Activated naive CD8-positive, alpha-beta T cell treated with anti-CD3 and anti-CD28 coated beads for 36 hours (primary cell): ENCODE results near the gene SLC17A7. TPM values are rescaled to one million over a fixed set of nuclear protein-coding genes. Genes with fewer than 3 reads are reported as not detected.
"Not testable (repeated sequence)": the region's sequence is repeated elsewhere in the genome, so short reads cannot be mapped to it uniquely, and the experiment has no call there.

Source experiments
- DNase-seq: peaks from one replicate; pipeline ENCODE4 v3.0.0; 2021
- H3K27ac Mint-ChIP-seq: one replicate; pipeline ENCODE4 v1.8.0; 2022; ENCODE audit warnings: mild to moderate bottlenecking, moderate library complexity, mixed read lengths
- H3K27me3 Mint-ChIP-seq: one replicate; pipeline ENCODE4 v1.8.0; 2022; ENCODE audit warnings: mild to moderate bottlenecking, mixed read lengths
- H3K36me3 Mint-ChIP-seq: one replicate; pipeline ENCODE4 v1.8.0; 2021; ENCODE audit warnings: mild to moderate bottlenecking, mixed read lengths
- H3K4me1 Mint-ChIP-seq: one replicate; pipeline ENCODE4 v1.8.0; 2021; ENCODE audit warnings: mixed read lengths
- H3K4me3 Mint-ChIP-seq: one replicate; pipeline ENCODE4 v1.8.0; 2022; ENCODE audit warnings: mild to moderate bottlenecking, moderate library complexity, mixed read lengths
- H3K9me3 Mint-ChIP-seq: one replicate; pipeline ENCODE4 v1.8.0; 2022; ENCODE audit warnings: mixed read lengths
- total RNA-seq, 2 experiments: library from RNA; stranded (reverse); gene quantifications; one replicate each; pipeline ENCODE4 v1.2.3, GENCODE V29; 2021

The SLC17A7 gene
- total RNA-seq, 2 experiments from 2014 or later = not detected

GRCh38 chr19:49475191-49475917 lies 34.0 kb upstream of the SLC17A7 start:
- H3K9me3 Mint-ChIP-seq = no peaks in the 10 kb centered on the region
- no peaks in the 10 kb centered on the region for H3K27me3 Mint-ChIP-seq
- peak overlapping the region; percentile 98 for H3K4me3 Mint-ChIP-seq
- H3K27ac Mint-ChIP-seq = peak overlapping the region; percentile 95
- peaks cover 43% of the 10 kb centered on the region for H3K4me1 Mint-ChIP-seq
- peaks cover 35% of the 10 kb centered on the region for H3K36me3 Mint-ChIP-seq
- peak; percentile 48 for DNase-seq

- DNase-seq = no peak
- no peaks in the 10 kb centered on the region for H3K27me3 Mint-ChIP-seq
- peaks cover 31% of the 10 kb centered on the region for H3K36me3 Mint-ChIP-seq
- H3K9me3 Mint-ChIP-seq = no peaks in the 10 kb centered on the region
- H3K4me1 Mint-ChIP-seq = peaks cover 51% of the 10 kb centered on the region
- H3K4me3 Mint-ChIP-seq = peak overlapping the region; percentile 98
- H3K27ac Mint-ChIP-seq = peak overlapping the region; percentile 95
Measured at GRCh38 chr19:49474542-49474924, 33.2 kb upstream of the SLC17A7 start.

- DNase-seq = peak; percentile 92
- Mint-ChIP-seq H3K27ac (peak within 1 kb of the TSS; percentile 95), H3K4me1 (peaks cover 55% of the 10 kb centered on the region), H3K4me3 (peak within 1 kb of the TSS; percentile 98), H3K27me3 (no peaks in the 10 kb centered on the region), H3K36me3 (peaks cover 31% of the 10 kb centered on the region), H3K9me3 (no peaks in the 10 kb centered on the region)
Measured at GRCh38 chr19:49473868-49474541, 32.7 kb upstream of the SLC17A7 start, which contains the start of gene FLT3LG. TSS of gene FLT3LG (plus strand) at chr19:49474215. CDS start at chr19:49474640, 425 bp downstream.

GRCh38 chr19:49473501-49473867 lies 32.2 kb upstream of the SLC17A7 start:
- not testable (repeated sequence) for DNase-seq, H3K9me3 Mint-ChIP-seq, H3K27me3 Mint-ChIP-seq
- peak overlapping the region; percentile 95 for H3K27ac Mint-ChIP-seq
- peaks cover 32% of the 10 kb centered on the region for H3K36me3 Mint-ChIP-seq
- peak overlapping the region; percentile 98 for H3K4me3 Mint-ChIP-seq
- peaks cover 58% of the 10 kb centered on the region for H3K4me1 Mint-ChIP-seq

- Mint-ChIP-seq H3K9me3 (no peaks in the 10 kb centered on the region), H3K27me3 (no peaks in the 10 kb centered on the region), H3K27ac (peak overlapping the region; percentile 95), H3K4me1 (peaks cover 59% of the 10 kb centered on the region), H3K4me3 (peak overlapping the region; percentile 98), H3K36me3 (peaks cover 31% of the 10 kb centered on the region)
- DNase-seq = no peak
Measured at GRCh38 chr19:49472936-49473335, 31.6 kb upstream of the SLC17A7 start.

GRCh38 chr19:49470615-49470978 lies 29.3 kb upstream of the SLC17A7 start:
- Mint-ChIP-seq H3K4me1 (peaks cover 50% of the 10 kb centered on the region), H3K9me3 (no peaks in the 10 kb centered on the region), H3K36me3 (peaks cover 19% of the 10 kb centered on the region), H3K27ac (peak overlapping the region; percentile 81), H3K27me3 (no peaks in the 10 kb centered on the region), H3K4me3 (no peak overlapping the region)
- DNase-seq = no peak

GRCh38 chr19:49469828-49470614 lies 28.7 kb upstream of the SLC17A7 start:
- peak; percentile 89 for DNase-seq
- H3K27ac Mint-ChIP-seq = peak overlapping the region; percentile 81
- H3K4me3 Mint-ChIP-seq = no peak overlapping the region
- H3K4me1 Mint-ChIP-seq = peaks cover 45% of the 10 kb centered on the region
- no peaks in the 10 kb centered on the region for H3K9me3 Mint-ChIP-seq
- peaks cover 16% of the 10 kb centered on the region for H3K36me3 Mint-ChIP-seq
- H3K27me3 Mint-ChIP-seq = no peaks in the 10 kb centered on the region

GRCh38 chr19:49468746-49469447 lies 27.6 kb upstream of the SLC17A7 start:
- Mint-ChIP-seq H3K27ac (peak overlapping the region; percentile 97), H3K36me3 (peaks cover 22% of the 10 kb centered on the region), H3K4me3 (peak overlapping the region; percentile 47), H3K9me3 (no peaks in the 10 kb centered on the region), H3K27me3 (no peaks in the 10 kb centered on the region), H3K4me1 (peaks cover 44% of the 10 kb centered on the region)
- peak; percentile 78 for DNase-seq

- Mint-ChIP-seq H3K4me1 (peaks cover 39% of the 10 kb centered on the region), H3K27me3 (no peaks in the 10 kb centered on the region), H3K4me3 (no peak overlapping the region), H3K9me3 (no peaks in the 10 kb centered on the region), H3K36me3 (peaks cover 22% of the 10 kb centered on the region), H3K27ac (peak overlapping the region; percentile 97)
- DNase-seq = no peak
Measured at GRCh38 chr19:49468199-49468598, 26.9 kb upstream of the SLC17A7 start.

- Mint-ChIP-seq H3K27ac (peak overlapping the region; percentile 51), H3K9me3 (no peaks in the 10 kb centered on the region)
- no peak for DNase-seq
Measured at GRCh38 chr19:49465371-49465770, 24.0 kb upstream of the SLC17A7 start.

GRCh38 chr19:49463960-49464740 lies 22.8 kb upstream of the SLC17A7 start:
- H3K27me3 Mint-ChIP-seq = no peaks in the 10 kb centered on the region
- no peak overlapping the region for H3K27ac Mint-ChIP-seq

More at GRCh38 chr19:49465371-49465770, 24.0 kb upstream of the SLC17A7 start:
- Mint-ChIP-seq H3K4me1 (peaks cover 19% of the 10 kb centered on the region), H3K36me3 (peaks cover 17% of the 10 kb centered on the region), H3K4me3 (no peak overlapping the region), H3K27me3 (no peaks in the 10 kb centered on the region)

GRCh38 chr19:49462492-49462891 lies 21.2 kb upstream of the SLC17A7 start:
- no peak overlapping the region for H3K27ac Mint-ChIP-seq

More at GRCh38 chr19:49463960-49464740, 22.8 kb upstream of the SLC17A7 start:
- DNase-seq = no peak
- Mint-ChIP-seq H3K4me1 (peaks cover 8% of the 10 kb centered on the region), H3K36me3 (peaks cover 19% of the 10 kb centered on the region), H3K9me3 (no peaks in the 10 kb centered on the region), H3K4me3 (no peak overlapping the region)

GRCh38 chr19:49461656-49462055 lies 20.3 kb upstream of the SLC17A7 start:
- Mint-ChIP-seq H3K27me3 (no peaks in the 10 kb centered on the region), H3K4me3 (no peak overlapping the region), H3K36me3 (peaks cover 14% of the 10 kb centered on the region), H3K4me1 (no peaks in the 10 kb centered on the region), H3K9me3 (no peaks in the 10 kb centered on the region), H3K27ac (no peak overlapping the region)
- DNase-seq = no peak

More at GRCh38 chr19:49462492-49462891, 21.2 kb upstream of the SLC17A7 start:
- no peaks in the 10 kb centered on the region for H3K9me3 Mint-ChIP-seq
- H3K36me3 Mint-ChIP-seq = peaks cover 14% of the 10 kb centered on the region
- no peak overlapping the region for H3K4me3 Mint-ChIP-seq
- no peak for DNase-seq
- H3K27me3 Mint-ChIP-seq = no peaks in the 10 kb centered on the region
- H3K4me1 Mint-ChIP-seq = no peaks in the 10 kb centered on the region

- not testable (repeated sequence) for H3K9me3 Mint-ChIP-seq, H3K27me3 Mint-ChIP-seq, H3K4me1 Mint-ChIP-seq, H3K4me3 Mint-ChIP-seq, DNase-seq, H3K27ac Mint-ChIP-seq
- peaks cover 14% of the 10 kb centered on the region for H3K36me3 Mint-ChIP-seq
Measured at GRCh38 chr19:49461130-49461529, 19.8 kb upstream of the SLC17A7 start.
